Activated CD4-positive, alpha-beta T cell treated with anti-CD3 and anti-CD28 coated beads for 1 hour (primary cell): ENCODE measurements around the gene LGALS3BP.
"Not testable (repeated sequence)": the region's sequence is repeated elsewhere in the genome, so short reads cannot be mapped to it uniquely, and the experiment has no call there.

Source experiments
- DNase-seq: peaks from one replicate; pipeline ENCODE4 v3.0.0-alpha.2; 2020

LGALS3BP gene

GRCh38 chr17:78979780-78980623 is at the start of gene LGALS3BP:
TSS of gene LGALS3BP (minus strand) at chr17:78979923. CDS start at chr17:78977191, 2,732 bp downstream.
- no peak for DNase-seq

GRCh38 chr17:79028496-79029326 is 49.0 kb upstream of the LGALS3BP start:
- DNase-seq: no peak

- no peak for DNase-seq
Measured at GRCh38 chr17:79027925-79028491, 48.3 kb upstream of the LGALS3BP start.

- DNase-seq: no peak
Measured at GRCh38 chr17:79027274-79027924, 47.7 kb upstream of the LGALS3BP start.

- DNase-seq: no peak
Measured at GRCh38 chr17:79026376-79027273, 46.9 kb upstream of the LGALS3BP start.

GRCh38 chr17:79024901-79025737 is 45.4 kb upstream of the LGALS3BP start:
- DNase-seq: no peak

GRCh38 chr17:79023886-79024771 is 44.4 kb upstream of the LGALS3BP start, which contains the start of gene C1QTNF1:
TSS of gene C1QTNF1 (plus strand) at chr17:79024169. CDS start at chr17:79043969, 19,800 bp downstream.
- DNase-seq: no peak

- no peak for DNase-seq
Measured at GRCh38 chr17:79023180-79023705, 43.5 kb upstream of the LGALS3BP start.

GRCh38 chr17:79022507-79022991 is 42.8 kb upstream of the LGALS3BP start:
- no peak for DNase-seq

- not testable (repeated sequence) for DNase-seq
Measured at GRCh38 chr17:79021929-79022328, 42.2 kb upstream of the LGALS3BP start.

- no peak for DNase-seq
Measured at GRCh38 chr17:79020631-79021301, 41.0 kb upstream of the LGALS3BP start.

GRCh38 chr17:79019632-79020584 is 40.2 kb upstream of the LGALS3BP start:
- DNase-seq: no peak

GRCh38 chr17:79019261-79019631 is 39.5 kb upstream of the LGALS3BP start:
- no peak for DNase-seq

- no peak for DNase-seq
Measured at GRCh38 chr17:79018370-79018695, 38.6 kb upstream of the LGALS3BP start.

GRCh38 chr17:79017546-79018369 is 38.0 kb upstream of the LGALS3BP start:
- no peak for DNase-seq

GRCh38 chr17:79014158-79014758 is 34.5 kb upstream of the LGALS3BP start:
- no peak for DNase-seq
